A549 (cell line): Measurements from ENCODE around the gene PCNX2. TPM values are rescaled to one million over a fixed set of nuclear protein-coding genes. Genes with fewer than 3 reads are reported as not detected.

ENCODE experiments used
- ATAC-seq, 2 experiments: fragments of 200-7000 bp in 1 of 2; fragments of >200 bp in 1 of 2; cut with Nextera tagmentation in 1 of 2; cut with Tn5 transposase in 1 of 2; 3 replicates each; pipeline versions ENCODE4 v1.8.0 to v1.9.1; 2018 to 2020; ENCODE audit warnings: mild to moderate bottlenecking in 1 of 2, moderate library complexity in 1 of 2
- CTCF ChIA-PET: fragments of 300-600 bp; sonication (Branson Sonifier 250); formaldehyde crosslinking; extraction: SDS; loops from one replicate; lab custom pipeline; 2021; ENCODE audit warnings: antibody characterized with exemption, inconsistent platforms; lab: Yijun Ruan, JAX
- POLR2A ChIA-PET: fragments of 350-600 bp; formaldehyde crosslinking; extraction: SDS; loops from one replicate; lab custom pipeline; 2021; ENCODE audit warnings: antibody characterized with exemption, inconsistent platforms; lab: Yijun Ruan, JAX
- DNase-seq, 2 experiments: peaks; one replicate each; pipeline versions ENCODE4 v3.0.0 to v3.0.0-alpha.2; 2011 to 2016; ENCODE audit warnings: low read depth in 1 of 2, low spot score in 1 of 2
- FAIRE-seq: peaks from 2 replicates; lab custom pipeline; 2011; peaks lifted over from hg19 to GRCh38; lab: Jason Lieb, UNC
- H3K27ac ChIP-seq, 2 experiments: fragments of >200 bp; sonication (Bioruptor Twin); formaldehyde crosslinking; 3 replicates each; pipeline ENCODE4 v1.5.1; 2016 to 2017
- H3K4me1 ChIP-seq: fragments of >200 bp; sonication (Bioruptor Twin); formaldehyde crosslinking; 3 replicates; pipeline ENCODE4 v1.6.1; 2016
- H3K4me2 ChIP-seq: fragments of >200 bp; sonication (Bioruptor Twin); formaldehyde crosslinking; 3 replicates; pipeline ENCODE4 v1.6.1; 2016
- H3K4me3 ChIP-seq: fragments of >200 bp; sonication (Bioruptor Twin); formaldehyde crosslinking; 3 replicates; pipeline ENCODE4 v1.5.1; 2016
- H3K9me3 ChIP-seq: fragments of >200 bp; sonication (Bioruptor Twin); formaldehyde crosslinking; 3 replicates; pipeline ENCODE4 v1.6.1; 2016
- CEBPB ChIP-seq, 2 experiments: fragments of >200 bp in 1 of 2; sonication (Bioruptor Twin) in 1 of 2; formaldehyde crosslinking in 1 of 2; IDR thresholded peaks; 2 replicates each; pipeline ENCODE4 v1.6.1; 2012 to 2016
- CHD4 ChIP-seq: fragments of 200-600 bp; sonication (generic); IDR thresholded peaks from 2 replicates; pipeline ENCODE4 v1.6.1; 2016; ENCODE audit warnings: antibody characterized with exemption, mild to moderate bottlenecking, borderline replicate concordance
- EHF ChIP-seq: fragments of 250-450 bp; sonication (Bioruptor Pico); IDR thresholded peaks from 2 replicates; pipeline ENCODE4 v1.5.0; 2020; ENCODE audit warnings: mild to moderate bottlenecking
- EP300 ChIP-seq, 2 experiments: fragments of >200 bp; sonication (Bioruptor Twin); formaldehyde crosslinking; IDR thresholded peaks; 2 replicates in 1 of 2; 3 replicates in 1 of 2; pipeline ENCODE4 v1.6.1; 2016 to 2017
- ESRRA ChIP-seq: fragments of 150-350 bp; IDR thresholded peaks from 2 replicates; pipeline ENCODE4 v1.6.1; 2014; ENCODE audit warnings: mild to moderate bottlenecking, low read length, borderline replicate concordance
- FOSB ChIP-seq: fragments of 250-450 bp; sonication (Bioruptor Pico); IDR thresholded peaks from 2 replicates; pipeline ENCODE4 v1.5.0; 2020; ENCODE audit warnings: mild to moderate bottlenecking, moderate library complexity
- FOSL2 ChIP-seq, 2 experiments: fragments of 450-650 bp in 1 of 2; fragments of >200 bp in 1 of 2; sonication (Bioruptor Twin) in 1 of 2; formaldehyde crosslinking; IDR thresholded peaks; 2 replicates each; pipeline versions ENCODE4 v1.5.0 to v1.6.1; 2016 to 2020; ENCODE audit warnings: mild to moderate bottlenecking in 1 of 2, moderate library complexity in 1 of 2
- HDAC2 ChIP-seq: fragments of 200-600 bp; sonication (generic); IDR thresholded peaks from 2 replicates; pipeline ENCODE4 v1.6.1; 2016
- HEYL ChIP-seq: fragments of 250-450 bp; sonication (Bioruptor Pico); IDR thresholded peaks from 2 replicates; pipeline ENCODE4 v1.8.0; 2021; ENCODE audit warnings: mild to moderate bottlenecking, moderate library complexity
- HOXB5 ChIP-seq: fragments of 250-450 bp; sonication (Bioruptor Pico); IDR thresholded peaks from 2 replicates; pipeline ENCODE4 v1.5.0; 2020; ENCODE audit warnings: mild to moderate bottlenecking, moderate library complexity
- NPAS2 ChIP-seq: fragments of 250-450 bp; sonication (Bioruptor Pico); IDR thresholded peaks from 2 replicates; pipeline ENCODE4 v1.8.0; 2022; ENCODE audit warnings: mild to moderate bottlenecking, moderate library complexity, borderline replicate concordance
- PHF8 ChIP-seq: fragments of 200-600 bp; sonication (generic); IDR thresholded peaks from 2 replicates; pipeline ENCODE4 v1.6.1; 2016; ENCODE audit warnings: low read depth, mild to moderate bottlenecking, antibody characterized with exemption, moderate library complexity, borderline replicate concordance
- POLR2A ChIP-seq: IDR thresholded peaks from 2 replicates; pipeline ENCODE4 v1.6.1; 2012; ENCODE audit warnings: mild to moderate bottlenecking, low read length
- RAD21 ChIP-seq, 2 experiments: fragments of >200 bp in 1 of 2; sonication (Bioruptor Twin) in 1 of 2; formaldehyde crosslinking in 1 of 2; IDR thresholded peaks in 1 of 2; conservative IDR thresholded peaks in 1 of 2; 2 replicates in 1 of 2; 3 replicates in 1 of 2; pipeline ENCODE4 v1.6.1; 2012 to 2018; ENCODE audit warnings: inconsistent platforms in 1 of 2
- RCOR1 ChIP-seq: fragments of 150-350 bp; IDR thresholded peaks from 2 replicates; pipeline ENCODE4 v1.6.1; 2014; ENCODE audit warnings: antibody characterized with exemption, low read length, low read depth
- RNF2 ChIP-seq: fragments of 200-600 bp; sonication (generic); IDR thresholded peaks from 2 replicates; pipeline ENCODE4 v1.6.1; 2016; ENCODE audit warnings: low read depth, mild to moderate bottlenecking, antibody characterized with exemption, moderate library complexity, borderline replicate concordance
- SMC3 ChIP-seq: fragments of >200 bp; sonication (Bioruptor Twin); formaldehyde crosslinking; IDR thresholded peaks from 3 replicates; pipeline ENCODE4 v1.6.1; 2018; ENCODE audit warnings: inconsistent platforms
- TP53 ChIP-seq: fragments of 250-450 bp; sonication (Bioruptor Pico); IDR thresholded peaks from 2 replicates; pipeline ENCODE4 v1.5.0; 2021; ENCODE audit warnings: mild to moderate bottlenecking, moderate library complexity
- ZFP36 ChIP-seq: fragments of 450-650 bp; IDR thresholded peaks from 2 replicates; pipeline ENCODE4 v1.6.1; 2014; ENCODE audit warnings: borderline replicate concordance; ENCODE audit not compliant: partially characterized antibody
- ZNF302 ChIP-seq: fragments of 250-450 bp; sonication (Bioruptor Pico); IDR thresholded peaks from 2 replicates; pipeline ENCODE4 v1.9.0; 2021; ENCODE audit warnings: inconsistent platforms, mild to moderate bottlenecking, moderate library complexity
- WGBS: methylation state at CpG from one replicate; pipeline ENCODE4 v1.1.6; 2017; ENCODE audit errors: missing lambda C conversion rate; 5-methylcytosine and 5-hydroxymethylcytosine counted together
- polyA plus RNA-seq, 4 experiments: library from polyadenylated mRNA; depleted of rRNA in 3 of 4; stranded (reverse); fragments of >200 nt; fragmentation: RNase III in 1 of 4; extraction: RNeasy Plus Mini Kit Qiagen cat#74134 plus additional on column Dnase treatment in 1 of 4; gene quantifications; 2 replicates in 3 of 4; 3 replicates in 1 of 4; pipeline ENCODE4 v1.2.3, GENCODE V29; 2011 to 2017
- TF ChIP-seq, protein P1 (sequence below): IDR thresholded peaks from 2 replicates; pipeline ENCODE4 v1.6.1; 2012
- TF ChIP-seq, protein P2 (sequence below): fragments of >200 bp; sonication (Bioruptor Twin); formaldehyde crosslinking; IDR thresholded peaks from 3 replicates; pipeline ENCODE4 v1.5.1; 2016
- TF ChIP-seq, protein P3 (sequence below): fragments of 250-450 bp; sonication (Bioruptor Pico); IDR thresholded peaks from 2 replicates; pipeline ENCODE4 v1.5.0; 2020; ENCODE audit warnings: low read depth, mild to moderate bottlenecking, moderate library complexity
- TF ChIP-seq, protein P4 (sequence below): fragments of 450-650 bp; IDR thresholded peaks from 2 replicates; pipeline ENCODE4 v1.6.1; 2014; ENCODE audit warnings: antibody characterized with exemption

Gene PCNX2
- polyA plus RNA-seq, 2 of the 4 experiments (the other 2 are of a cell fraction) = 8.8 to 27.2 TPM

DNA sequence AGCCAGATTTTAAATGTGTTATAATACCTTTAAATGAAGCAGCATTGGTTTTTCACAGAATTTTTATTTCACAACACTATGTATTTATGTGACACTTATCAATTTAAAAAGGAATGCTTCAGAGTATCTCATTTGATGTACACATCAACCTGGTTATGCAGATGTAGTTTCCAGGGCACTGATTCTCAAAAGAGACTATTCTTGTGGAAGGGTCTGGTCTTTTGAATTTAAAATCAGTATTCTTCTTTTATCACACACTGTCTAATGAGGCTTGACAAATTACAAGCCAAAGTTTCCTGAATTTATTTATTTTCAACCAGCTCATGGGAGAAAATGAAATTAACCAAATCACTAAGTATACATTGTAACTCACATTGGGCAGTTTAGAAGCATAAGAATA is 257.7 kb downstream of the PCNX2 start:
- POLR2A ChIA-PET = no interaction called here
- no peaks in the 10 kb centered on the region for H3K9me3 ChIP-seq
- DNase-seq = no peak
- no peaks in the 10 kb centered on the region for H3K4me1 ChIP-seq
- H3K4me3 ChIP-seq = no peak overlapping the region
- no peak overlapping the region for H3K4me2 ChIP-seq
- ATAC-seq = no peak
- no peak for FAIRE-seq
- no peak overlapping the region for H3K27ac ChIP-seq
- CTCF ChIA-PET = interaction anchor here (1.2 kb wide), 1 partner anchor 43 kb away, joined by 3 read pairs; no protein-coding TSS in a partner anchor
- no peak for TF ChIP-seq RCOR1

DNA sequence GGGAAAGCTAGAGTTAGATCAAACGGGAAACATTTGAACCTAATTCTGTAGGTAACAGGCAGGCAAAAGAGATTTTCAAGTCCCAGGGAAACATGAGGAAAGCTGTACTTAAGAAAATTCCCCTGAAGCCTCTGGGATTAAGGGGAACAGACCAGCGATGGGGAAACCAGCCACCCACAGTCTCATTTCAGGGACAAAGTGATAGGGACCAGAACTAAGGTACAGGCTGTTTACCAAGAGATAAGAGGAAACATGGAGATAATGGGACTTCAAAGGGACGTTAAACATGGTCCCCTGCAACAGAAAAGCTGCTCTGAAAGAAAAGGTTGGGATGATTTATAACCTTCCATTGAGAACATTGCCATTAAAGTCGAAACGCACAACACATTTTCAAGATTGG is 260.7 kb downstream of the PCNX2 start:
- TF ChIP-seq HEYL (CRISPR knock-in tag) (no peak), HDAC2 (no peak), FOSL2 (IDR thresholded peaks at IDR 0.05) (no peak), FOSL2 (CRISPR knock-in tag; IDR thresholded peaks at IDR 0.05) (no peak), RAD21 (conservative IDR thresholded peaks at IDR 0.05 in 1 of 2, IDR thresholded peaks at IDR 0.05 in 1 of 2) (no peak), CHD4 (no peak), NPAS2 (CRISPR knock-in tag) (no peak)
- TF ChIP-seq, protein P1, sequence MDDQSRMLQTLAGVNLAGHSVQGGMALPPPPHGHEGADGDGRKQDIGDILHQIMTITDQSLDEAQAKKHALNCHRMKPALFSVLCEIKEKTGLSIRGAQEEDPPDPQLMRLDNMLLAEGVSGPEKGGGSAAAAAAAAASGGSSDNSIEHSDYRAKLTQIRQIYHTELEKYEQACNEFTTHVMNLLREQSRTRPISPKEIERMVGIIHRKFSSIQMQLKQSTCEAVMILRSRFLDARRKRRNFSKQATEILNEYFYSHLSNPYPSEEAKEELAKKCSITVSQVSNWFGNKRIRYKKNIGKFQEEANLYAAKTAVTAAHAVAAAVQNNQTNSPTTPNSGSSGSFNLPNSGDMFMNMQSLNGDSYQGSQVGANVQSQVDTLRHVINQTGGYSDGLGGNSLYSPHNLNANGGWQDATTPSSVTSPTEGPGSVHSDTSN = no peak
- no peak for DNase-seq
- ChIA-PET POLR2A (no interaction called here), CTCF (no interaction called here)
- no peak overlapping the region for H3K27ac ChIP-seq
- H3K4me1 ChIP-seq = no peaks in the 10 kb centered on the region
- no peak overlapping the region for H3K4me3 ChIP-seq
- WGBS = 93% methylated on average over 5 of the region's 5 CpGs
- H3K4me2 ChIP-seq = no peak overlapping the region
- no peak for FAIRE-seq
- no peak for ATAC-seq
- H3K9me3 ChIP-seq = no peaks in the 10 kb centered on the region

DNA sequence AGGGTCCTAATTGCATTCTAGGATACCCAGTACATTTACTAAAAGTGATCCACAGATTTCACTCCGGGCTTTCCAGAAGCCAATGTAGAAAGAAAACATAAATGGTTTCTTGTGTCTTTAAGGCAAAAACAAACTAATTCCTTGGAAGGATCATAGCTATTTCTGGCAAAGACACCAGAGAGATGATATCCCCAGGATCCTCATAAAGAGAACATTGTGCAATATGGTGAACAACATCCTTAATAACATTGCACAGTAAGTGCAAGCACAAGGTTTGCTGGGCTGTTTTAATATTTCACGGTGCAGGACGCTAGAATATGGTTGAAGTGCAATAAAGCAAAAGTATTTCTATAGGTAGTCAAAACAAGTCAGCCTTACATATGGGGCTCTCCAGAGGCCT is 262.2 kb downstream of the PCNX2 start:
- H3K4me1 ChIP-seq = no peaks in the 10 kb centered on the region
- no peak for FAIRE-seq
- no peak overlapping the region for H3K4me3 ChIP-seq
- no peak overlapping the region for H3K4me2 ChIP-seq
- POLR2A ChIA-PET = no interaction called here
- H3K9me3 ChIP-seq = no peaks in the 10 kb centered on the region
- H3K27ac ChIP-seq = no peak overlapping the region
- CTCF ChIA-PET = no interaction called here
- DNase-seq = no peak
- ATAC-seq = no peak
- TF ChIP-seq HDAC2 (no peak), TP53 (no peak)
- TF ChIP-seq, protein P2, sequence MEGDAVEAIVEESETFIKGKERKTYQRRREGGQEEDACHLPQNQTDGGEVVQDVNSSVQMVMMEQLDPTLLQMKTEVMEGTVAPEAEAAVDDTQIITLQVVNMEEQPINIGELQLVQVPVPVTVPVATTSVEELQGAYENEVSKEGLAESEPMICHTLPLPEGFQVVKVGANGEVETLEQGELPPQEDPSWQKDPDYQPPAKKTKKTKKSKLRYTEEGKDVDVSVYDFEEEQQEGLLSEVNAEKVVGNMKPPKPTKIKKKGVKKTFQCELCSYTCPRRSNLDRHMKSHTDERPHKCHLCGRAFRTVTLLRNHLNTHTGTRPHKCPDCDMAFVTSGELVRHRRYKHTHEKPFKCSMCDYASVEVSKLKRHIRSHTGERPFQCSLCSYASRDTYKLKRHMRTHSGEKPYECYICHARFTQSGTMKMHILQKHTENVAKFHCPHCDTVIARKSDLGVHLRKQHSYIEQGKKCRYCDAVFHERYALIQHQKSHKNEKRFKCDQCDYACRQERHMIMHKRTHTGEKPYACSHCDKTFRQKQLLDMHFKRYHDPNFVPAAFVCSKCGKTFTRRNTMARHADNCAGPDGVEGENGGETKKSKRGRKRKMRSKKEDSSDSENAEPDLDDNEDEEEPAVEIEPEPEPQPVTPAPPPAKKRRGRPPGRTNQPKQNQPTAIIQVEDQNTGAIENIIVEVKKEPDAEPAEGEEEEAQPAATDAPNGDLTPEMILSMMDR = no peak
- 90% methylated on average over 3 of the region's 3 CpGs for WGBS

DNA sequence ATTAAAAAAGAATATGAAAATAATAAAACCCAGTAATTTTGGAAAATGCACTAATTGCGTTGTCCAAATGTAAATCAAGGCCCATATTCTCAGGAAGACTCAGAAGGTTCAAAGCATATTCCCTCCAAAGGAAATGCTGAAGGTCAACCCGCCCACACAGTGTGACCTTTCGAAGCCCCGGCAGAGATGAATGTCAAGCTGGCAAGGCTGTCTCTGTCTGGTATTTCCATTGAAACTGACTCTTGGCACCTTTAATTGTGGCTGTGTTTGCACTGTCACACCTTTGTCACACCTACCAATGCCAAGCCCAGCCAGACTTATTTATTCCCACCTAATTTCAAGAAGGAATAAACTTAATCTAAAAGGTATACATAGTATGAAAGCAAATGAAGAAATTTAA is 262.6 kb downstream of the PCNX2 start:
- Histone ChIP-seq H3K9me3 (no peaks in the 10 kb centered on the region), H3K27ac (no peak overlapping the region), H3K4me1 (no peaks in the 10 kb centered on the region), H3K4me3 (no peak overlapping the region), H3K4me2 (no peak overlapping the region)
- ChIA-PET CTCF (no interaction called here), POLR2A (no interaction called here)
- ATAC-seq = no peak
- TF ChIP-seq PHF8 (no peak), RNF2 (no peak), EP300 (IDR thresholded peaks at IDR 0.05) (no peak), FOSL2 (IDR thresholded peaks at IDR 0.05) (no peak), FOSL2 (CRISPR knock-in tag; IDR thresholded peaks at IDR 0.05) (no peak), ESRRA (no peak), FOSB (CRISPR knock-in tag) (no peak), EHF (no peak), POLR2A (no peak), ZFP36 (no peak), CEBPB (IDR thresholded peaks at IDR 0.05) (no peak), ZNF302 (no peak), NPAS2 (CRISPR knock-in tag) (no peak), SMC3 (no peak), HOXB5 (CRISPR knock-in tag) (no peak)
- TF ChIP-seq, protein P3, sequence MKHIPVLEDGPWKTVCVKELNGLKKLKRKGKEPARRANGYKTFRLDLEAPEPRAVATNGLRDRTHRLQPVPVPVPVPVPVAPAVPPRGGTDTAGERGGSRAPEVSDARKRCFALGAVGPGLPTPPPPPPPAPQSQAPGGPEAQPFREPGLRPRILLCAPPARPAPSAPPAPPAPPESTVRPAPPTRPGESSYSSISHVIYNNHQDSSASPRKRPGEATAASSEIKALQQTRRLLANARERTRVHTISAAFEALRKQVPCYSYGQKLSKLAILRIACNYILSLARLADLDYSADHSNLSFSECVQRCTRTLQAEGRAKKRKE = no peak
- TF ChIP-seq, protein P4, sequence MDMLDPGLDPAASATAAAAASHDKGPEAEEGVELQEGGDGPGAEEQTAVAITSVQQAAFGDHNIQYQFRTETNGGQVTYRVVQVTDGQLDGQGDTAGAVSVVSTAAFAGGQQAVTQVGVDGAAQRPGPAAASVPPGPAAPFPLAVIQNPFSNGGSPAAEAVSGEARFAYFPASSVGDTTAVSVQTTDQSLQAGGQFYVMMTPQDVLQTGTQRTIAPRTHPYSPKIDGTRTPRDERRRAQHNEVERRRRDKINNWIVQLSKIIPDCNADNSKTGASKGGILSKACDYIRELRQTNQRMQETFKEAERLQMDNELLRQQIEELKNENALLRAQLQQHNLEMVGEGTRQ = no peak
- TF ChIP-seq, protein P1 = no peak
- FAIRE-seq = no peak
- WGBS = 81% methylated on average over 4 of the region's 4 CpGs
- no peak for DNase-seq
